OCI-LY1 (cell line): ENCODE measurements around the gene ELMO1.

Source experiments
- EZH2 ChIP-seq: fragments of 200-600 bp; sonication (generic), shearing (Covaris generic); IDR thresholded peaks from 2 replicates; pipeline ENCODE4 v1.8.0; 2017; ENCODE audit warnings: borderline replicate concordance, mixed run types, mild to moderate bottlenecking, antibody characterized with exemption, low read length, moderate library complexity, mixed read lengths
- TF ChIP-seq, protein P1 (sequence below): fragments of 200-600 bp; sonication (generic), shearing (Covaris generic); IDR thresholded peaks from 2 replicates; pipeline ENCODE4 v1.5.1; 2017; ENCODE audit warnings: mild to moderate bottlenecking, antibody characterized with exemption, low read length, moderate library complexity, mixed read lengths

GRCh38 chr7:36868727-36869411 lies 579.8 kb downstream of the ELMO1 start:
- TF ChIP-seq EZH2: no peak
- TF ChIP-seq, protein P1, sequence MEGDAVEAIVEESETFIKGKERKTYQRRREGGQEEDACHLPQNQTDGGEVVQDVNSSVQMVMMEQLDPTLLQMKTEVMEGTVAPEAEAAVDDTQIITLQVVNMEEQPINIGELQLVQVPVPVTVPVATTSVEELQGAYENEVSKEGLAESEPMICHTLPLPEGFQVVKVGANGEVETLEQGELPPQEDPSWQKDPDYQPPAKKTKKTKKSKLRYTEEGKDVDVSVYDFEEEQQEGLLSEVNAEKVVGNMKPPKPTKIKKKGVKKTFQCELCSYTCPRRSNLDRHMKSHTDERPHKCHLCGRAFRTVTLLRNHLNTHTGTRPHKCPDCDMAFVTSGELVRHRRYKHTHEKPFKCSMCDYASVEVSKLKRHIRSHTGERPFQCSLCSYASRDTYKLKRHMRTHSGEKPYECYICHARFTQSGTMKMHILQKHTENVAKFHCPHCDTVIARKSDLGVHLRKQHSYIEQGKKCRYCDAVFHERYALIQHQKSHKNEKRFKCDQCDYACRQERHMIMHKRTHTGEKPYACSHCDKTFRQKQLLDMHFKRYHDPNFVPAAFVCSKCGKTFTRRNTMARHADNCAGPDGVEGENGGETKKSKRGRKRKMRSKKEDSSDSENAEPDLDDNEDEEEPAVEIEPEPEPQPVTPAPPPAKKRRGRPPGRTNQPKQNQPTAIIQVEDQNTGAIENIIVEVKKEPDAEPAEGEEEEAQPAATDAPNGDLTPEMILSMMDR: no peak
